A204.1 (cell line): Measurements from ENCODE around the gene KCNMA1.
"Not testable (repeated sequence)": the region's sequence is repeated elsewhere in the genome, so short reads cannot be mapped to it uniquely, and the experiment has no call there.

Source experiments
- FAIRE-seq: peaks from 2 replicates; lab custom pipeline; 2012; peaks lifted over from hg19 to GRCh38; lab: Jason Lieb, UNC

The KCNMA1 gene

GRCh38 chr10:77530011-77530410 lies 107.6 kb downstream of the KCNMA1 start:
- no peak for FAIRE-seq

DNA sequence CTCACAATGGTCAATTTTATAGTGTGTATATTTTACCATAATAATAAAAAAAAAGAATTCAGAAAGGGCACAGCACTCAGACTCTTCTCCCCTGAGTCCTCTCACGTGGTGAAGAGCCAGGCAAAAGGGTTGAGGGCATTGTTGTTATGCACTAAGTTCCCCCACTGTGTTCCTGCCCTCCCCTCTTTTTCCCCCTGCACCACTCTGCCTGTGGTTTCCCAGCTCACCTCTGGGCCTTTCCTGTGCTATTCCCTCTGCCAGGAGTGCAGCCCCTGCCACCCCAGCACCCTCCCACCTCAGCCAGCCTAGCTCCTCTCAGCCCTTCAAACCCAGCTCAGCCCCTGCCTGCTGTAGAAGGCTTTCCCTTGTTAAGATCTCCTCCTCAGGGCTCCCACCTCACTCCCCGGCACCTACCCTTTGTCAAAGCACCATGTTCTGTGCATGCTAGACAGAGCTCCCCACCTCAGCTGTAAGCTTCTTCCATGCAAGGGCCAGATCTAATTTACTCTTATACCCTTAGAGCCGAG lies 108.5 kb downstream of the KCNMA1 start:
- no peak for FAIRE-seq

DNA sequence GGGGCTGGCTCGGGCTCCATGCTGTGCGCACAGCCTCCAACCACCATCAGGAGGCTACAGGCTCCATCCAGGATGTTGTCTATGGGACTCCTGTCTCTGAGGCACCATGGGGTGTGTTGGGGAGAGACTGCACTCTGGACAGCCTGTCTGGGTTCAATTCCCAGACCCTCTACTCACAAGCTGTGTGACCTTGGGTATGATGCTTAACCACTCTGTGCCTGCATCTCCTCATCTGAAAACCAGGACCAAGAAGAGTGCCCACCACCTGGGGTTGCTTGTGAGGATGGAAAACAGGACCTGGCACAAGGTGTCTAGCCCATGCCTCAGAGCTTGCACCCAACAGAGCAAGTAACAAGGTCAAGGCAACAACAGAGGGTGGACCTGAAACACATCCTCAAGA lies 109.8 kb downstream of the KCNMA1 start:
- no peak for FAIRE-seq

- FAIRE-seq: no peak
Observed at GRCh38 chr10:77526868-77527617, 110.6 kb downstream of the KCNMA1 start.

DNA sequence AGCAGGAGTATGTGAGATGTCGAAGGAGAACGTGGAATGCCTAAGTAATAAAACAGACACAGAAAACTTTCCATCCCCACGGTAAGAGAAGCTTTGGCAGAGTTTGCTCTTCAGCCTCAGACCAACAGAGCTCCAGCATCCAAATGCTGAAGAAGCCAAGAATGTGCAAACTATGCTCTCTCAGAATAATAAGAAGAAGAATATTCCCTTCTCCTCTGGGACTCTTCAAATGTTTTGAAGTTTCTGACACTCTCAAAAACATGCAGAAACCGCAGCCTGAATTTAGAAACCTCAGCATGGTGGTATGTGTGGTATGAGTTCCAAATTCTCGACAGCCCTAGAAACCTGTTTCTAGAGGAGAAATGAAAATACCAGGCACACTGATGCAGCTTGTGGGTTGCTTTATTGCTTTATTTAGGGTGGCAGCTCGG lies 113.3 kb downstream of the KCNMA1 start:
- FAIRE-seq: no peak

DNA sequence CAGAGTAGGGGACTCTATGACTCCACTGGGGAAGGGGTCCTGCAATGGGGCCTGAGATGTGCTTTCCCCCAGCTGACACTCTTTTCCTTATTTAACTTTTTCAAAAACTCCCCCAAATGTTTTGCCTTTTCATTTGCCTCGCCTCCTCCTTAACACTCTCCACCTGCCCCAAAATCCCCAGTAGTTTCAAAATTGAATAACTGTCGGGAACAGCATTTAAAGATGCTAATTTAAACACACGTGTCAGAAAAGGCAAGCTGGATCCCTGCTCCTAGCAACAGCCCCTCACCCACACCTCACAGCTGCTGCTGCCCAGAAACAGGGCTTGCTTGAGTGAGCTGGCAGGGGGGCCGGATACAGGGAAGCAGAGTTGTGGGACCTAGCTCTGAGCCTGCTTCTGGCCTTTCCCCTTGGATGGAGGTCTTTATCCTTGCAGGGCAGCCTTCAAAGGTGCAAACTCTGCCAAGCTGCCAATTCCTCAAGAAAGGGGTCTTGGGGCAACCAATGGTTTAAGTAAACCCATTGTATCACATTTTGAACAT lies 115.3 kb downstream of the KCNMA1 start:
- FAIRE-seq: no peak

- no peak for FAIRE-seq
Observed at GRCh38 chr10:77520995-77521394, 116.6 kb downstream of the KCNMA1 start.

GRCh38 chr10:77520290-77520689 lies 117.3 kb downstream of the KCNMA1 start:
- FAIRE-seq: no peak

DNA sequence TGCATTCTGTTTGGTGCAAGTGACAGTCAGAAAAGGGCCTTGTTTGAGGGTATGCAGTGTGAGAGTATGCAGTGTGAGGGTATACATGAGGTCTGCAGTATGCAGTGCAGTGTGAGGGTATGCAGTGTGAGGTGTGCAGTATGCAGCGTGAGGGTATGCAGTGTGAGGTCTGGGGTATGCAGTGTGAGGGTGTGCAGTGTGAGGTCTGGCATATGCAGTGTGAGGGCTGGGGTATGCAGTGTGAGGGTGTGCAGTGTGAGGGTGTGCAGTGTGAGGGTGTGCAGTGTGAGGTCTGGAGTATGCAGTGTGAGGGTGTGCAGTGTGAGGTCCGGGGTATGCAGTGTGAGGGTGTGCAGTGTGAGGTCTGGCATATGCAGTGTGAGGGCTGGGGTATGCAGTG lies 117.8 kb downstream of the KCNMA1 start:
- FAIRE-seq: not testable (repeated sequence)

- FAIRE-seq: no peak
Observed at GRCh38 chr10:77518910-77519274, 118.7 kb downstream of the KCNMA1 start.

GRCh38 chr10:77518241-77518909 lies 119.2 kb downstream of the KCNMA1 start:
- no peak for FAIRE-seq

- FAIRE-seq: no peak
Observed at GRCh38 chr10:77516575-77516974, 121.0 kb downstream of the KCNMA1 start.

GRCh38 chr10:77514870-77515269 lies 122.7 kb downstream of the KCNMA1 start:
- FAIRE-seq: no peak

- no peak for FAIRE-seq
Observed at GRCh38 chr10:77513781-77514331, 123.8 kb downstream of the KCNMA1 start.

DNA sequence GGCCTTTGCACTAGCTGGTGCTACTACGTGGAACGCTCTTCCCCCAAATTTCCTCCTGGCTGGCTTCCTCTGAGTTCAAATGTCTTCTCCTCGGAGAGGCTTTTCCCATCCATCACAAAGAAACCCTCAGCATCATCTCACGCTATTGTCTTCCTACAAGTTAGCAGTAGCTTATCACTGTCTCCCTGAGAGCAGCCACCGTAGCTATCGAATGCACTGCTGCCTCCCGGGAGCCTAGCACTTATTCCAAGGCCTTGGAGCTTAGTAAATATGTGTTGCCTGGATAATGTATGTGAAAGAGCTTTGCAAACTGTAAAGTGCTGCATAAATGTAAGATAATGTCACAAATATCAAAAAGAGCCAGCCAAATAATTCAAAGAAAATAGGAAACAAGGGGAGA lies 124.4 kb downstream of the KCNMA1 start:
- FAIRE-seq: no peak

- FAIRE-seq: no peak
Observed at GRCh38 chr10:77512219-77512578, 125.4 kb downstream of the KCNMA1 start.

GRCh38 chr10:77511498-77512218 lies 126.0 kb downstream of the KCNMA1 start:
- no peak for FAIRE-seq

DNA sequence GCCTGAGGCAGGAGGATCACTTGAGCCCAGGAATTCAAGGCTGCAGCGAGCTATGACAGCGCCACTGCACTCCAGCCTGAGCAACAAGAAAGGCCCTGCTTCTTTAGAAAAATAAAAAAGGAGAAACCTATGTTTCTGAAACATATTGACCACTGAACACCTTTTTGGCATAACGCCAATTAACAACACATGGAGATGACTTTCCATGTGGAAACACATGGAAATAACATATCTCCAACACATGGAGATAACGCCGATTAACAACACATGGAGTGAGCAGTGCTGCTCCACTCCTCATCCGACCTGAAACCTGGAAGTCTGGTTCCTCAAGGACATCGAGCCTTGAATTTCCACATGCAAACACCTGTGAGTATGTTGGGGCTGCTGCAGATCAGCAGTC lies 126.9 kb downstream of the KCNMA1 start:
- FAIRE-seq: no peak

GRCh38 chr10:77510294-77510693 lies 127.3 kb downstream of the KCNMA1 start:
- FAIRE-seq: no peak

- FAIRE-seq: no peak
Observed at GRCh38 chr10:77509391-77509790, 128.2 kb downstream of the KCNMA1 start.

DNA sequence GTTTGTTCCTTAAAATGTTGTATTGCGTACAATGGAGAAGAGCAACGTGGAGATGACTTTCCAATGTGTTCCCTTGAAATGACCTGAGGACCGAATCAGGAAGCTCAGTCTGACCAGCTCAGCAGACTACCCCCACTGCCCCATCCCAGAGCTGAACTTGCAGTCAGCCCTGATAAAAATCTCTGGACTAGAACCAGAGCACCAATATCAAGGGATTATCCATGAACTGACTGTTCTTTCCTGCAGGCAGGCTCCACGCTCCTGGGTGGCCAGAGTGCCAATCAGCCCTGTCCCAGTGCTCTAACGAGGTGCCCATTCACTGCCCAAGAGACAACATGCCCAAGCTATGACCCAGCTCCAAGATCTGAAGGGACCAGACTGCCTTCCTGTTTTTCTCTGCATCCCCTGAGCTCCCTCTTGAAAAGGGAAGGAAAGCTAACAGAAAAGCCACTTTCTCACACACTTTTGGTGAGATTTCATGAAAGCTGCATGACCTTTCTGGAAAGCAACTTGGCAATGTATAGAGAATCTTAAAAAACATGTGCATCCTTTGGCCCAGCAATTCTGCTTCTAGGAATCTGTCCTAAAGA lies 130.2 kb downstream of the KCNMA1 start:
- FAIRE-seq: no peak

- FAIRE-seq: no peak
Observed at GRCh38 chr10:77506517-77507200, 130.9 kb downstream of the KCNMA1 start.
